ENCODE results near the gene KIFC3.

The KIFC3 gene

GRCh38 chr16:57754354-57755060, 47.8 kb downstream of the KIFC3 start:
- Histone ChIP-seq H4K20me1 (peaks cover 0 to 32% (median 7%) of the 10 kb centered on the region in 11 experiments; a peak in 8 of 22 replicates), H3K9ac (peak overlapping the region in 4 of 11 experiments; percentile 19 to 34 (median 24); a peak in 4 of 22 replicates), H3K9me3 (replicated peaks in 1 of 11) (no peaks in the 10 kb centered on the region), H3K4me3 (no peak overlapping the region), H3K27me3 (no peaks in the 10 kb centered on the region), H3K4me2 (no peak overlapping the region), H3K36me3 (peaks cover 54 to 97% (median 84%) of the 10 kb centered on the region in 11 experiments), H3K4me1 (peaks cover 0 to 42% (median 16%) of the 10 kb centered on the region in 10 experiments; a peak in 15 of 20 replicates), H3K27ac (peak overlapping the region in 4 of 11 experiments; percentile 26 to 43 (median 28); a peak in 4 of 22 replicates)
- TF ChIP-seq Cebpa-rat (IDR thresholded peaks at IDR 0.05), result no peak

- Histone ChIP-seq H3K9ac (peak overlapping the region in 3 of 11 experiments; percentile 19 to 34 (median 23); a peak in 1 of 22 replicates), H3K27me3 (no peaks in the 10 kb centered on the region), H3K36me3 (peaks cover 62 to 97% (median 79%) of the 10 kb centered on the region in 11 experiments), H3K4me3 (no peak overlapping the region), H4K20me1 (peaks cover 0 to 28% (median 7%) of the 10 kb centered on the region in 11 experiments; a peak in 8 of 22 replicates), H3K9me3 (replicated peaks in 1 of 11) (no peaks in the 10 kb centered on the region), H3K4me1 (peaks cover 0 to 36% (median 16%) of the 10 kb centered on the region in 10 experiments; a peak in 15 of 20 replicates), H3K27ac (peak overlapping the region in 2 of 11 experiments; percentile 28 to 43; a peak in 2 of 22 replicates), H3K4me2 (no peak overlapping the region)
- TF ChIP-seq Cebpa-rat (IDR thresholded peaks at IDR 0.05), result no peak
These were observed 48.6 kb downstream of the KIFC3 start for GRCh38 chr16:57753448-57754353.

DNA sequence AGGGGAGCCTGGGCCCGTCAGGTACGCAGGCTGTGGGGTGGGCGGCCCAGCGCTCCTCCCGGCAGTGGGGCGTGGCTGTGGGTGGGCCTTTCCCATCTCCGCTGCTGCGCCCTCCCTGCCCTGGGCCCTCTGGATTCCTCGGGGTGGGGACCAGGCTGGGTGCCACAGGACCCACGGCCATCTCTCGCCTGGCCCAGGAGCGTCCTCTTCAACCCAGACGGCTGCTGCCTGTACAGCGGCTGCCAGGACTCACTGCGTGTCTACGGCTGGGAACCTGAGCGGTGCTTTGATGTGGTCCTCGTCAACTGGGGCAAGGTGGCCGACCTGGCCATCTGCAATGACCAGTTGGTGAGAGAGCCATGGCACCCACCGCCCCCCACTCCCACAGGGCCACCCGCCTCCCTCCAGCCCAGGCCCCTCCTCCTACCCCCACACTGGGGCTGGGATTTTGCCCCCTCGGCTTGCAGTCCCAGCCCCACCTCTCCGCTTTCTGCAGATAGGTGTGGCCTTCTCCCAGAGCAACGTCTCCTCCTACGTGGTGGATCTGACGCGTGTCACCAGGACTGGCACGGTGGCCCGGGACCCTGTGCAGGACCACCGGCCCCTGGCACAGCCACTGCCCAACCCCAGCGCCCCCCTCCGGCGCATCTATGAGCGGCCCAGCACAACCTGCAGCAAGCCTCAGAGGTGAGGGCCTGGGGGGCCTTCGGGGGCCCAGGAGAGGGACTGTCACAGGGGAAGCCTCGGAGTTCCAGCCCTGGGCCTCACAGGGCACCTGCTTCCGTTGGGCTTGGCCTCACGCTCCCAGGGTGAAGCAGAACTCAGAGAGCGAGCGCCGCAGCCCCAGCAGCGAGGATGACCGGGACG, 49.5 kb downstream of the KIFC3 start:
- Histone ChIP-seq H4K20me1 (peaks cover 0 to 21% (median 7%) of the 10 kb centered on the region in 11 experiments; a peak in 8 of 22 replicates), H3K4me1 (peaks cover 0 to 27% (median 14%) of the 10 kb centered on the region in 10 experiments; a peak in 15 of 20 replicates), H3K36me3 (peaks cover 57 to 97% (median 74%) of the 10 kb centered on the region in 11 experiments), H3K4me2 (no peak overlapping the region), H3K27me3 (no peaks in the 10 kb centered on the region), H3K9ac (peak overlapping the region in 1 of 11 experiments; percentile 11; a peak in 1 of 22 replicates), H3K4me3 (no peak overlapping the region), H3K27ac (no peak overlapping the region), H3K9me3 (replicated peaks in 1 of 11) (no peaks in the 10 kb centered on the region)
- no peak for TF ChIP-seq Cebpa-rat (IDR thresholded peaks at IDR 0.05)

DNA sequence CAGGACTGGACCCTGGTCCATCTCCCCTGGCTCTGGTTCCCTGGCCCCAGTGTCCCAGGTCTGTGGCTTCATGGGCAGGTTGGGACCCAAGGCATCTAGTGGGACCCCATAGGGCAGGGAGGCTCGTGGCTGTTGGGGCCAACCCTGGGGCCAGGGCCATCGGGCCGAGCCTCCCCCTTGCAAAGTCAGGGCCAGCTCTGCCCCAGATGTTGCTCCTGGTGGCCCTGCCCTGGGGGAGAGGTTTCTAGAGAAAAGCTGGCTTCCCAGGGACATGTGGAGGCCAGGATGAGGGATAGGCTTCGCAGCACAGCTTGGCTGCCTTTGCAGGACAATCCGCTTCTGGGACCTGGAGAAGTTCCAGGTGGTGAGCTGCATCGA, 50.1 kb downstream of the KIFC3 start:
- H3K4me3 ChIP-seq, result no peak overlapping the region
- 0 out of 22 replicates have a peak overlapping the region, but pooled peaks of 2 of the 11 experiments have one; percentile 11 to 26 for H3K9ac ChIP-seq
- H3K9me3 ChIP-seq (replicated peaks in 1 of 11), result no peaks in the 10 kb centered on the region
- no peaks in the 10 kb centered on the region for H3K27me3 ChIP-seq
- H3K4me1 ChIP-seq, result peaks cover 0 to 21% (median 11%) of the 10 kb centered on the region in 10 experiments; a peak in 15 of 20 replicates
- TF ChIP-seq Cebpa-rat (IDR thresholded peaks at IDR 0.05), result no peak
- peaks cover 58 to 98% (median 76%) of the 10 kb centered on the region in 11 experiments for H3K36me3 ChIP-seq
- no peak overlapping the region for H3K4me2 ChIP-seq
- H4K20me1 ChIP-seq, result peaks cover 0 to 22% (median 3%) of the 10 kb centered on the region in 11 experiments; a peak in 7 of 22 replicates
- peak overlapping the region in 1 of 11 experiments; percentile 29; a peak in 2 of 22 replicates for H3K27ac ChIP-seq

DNA sequence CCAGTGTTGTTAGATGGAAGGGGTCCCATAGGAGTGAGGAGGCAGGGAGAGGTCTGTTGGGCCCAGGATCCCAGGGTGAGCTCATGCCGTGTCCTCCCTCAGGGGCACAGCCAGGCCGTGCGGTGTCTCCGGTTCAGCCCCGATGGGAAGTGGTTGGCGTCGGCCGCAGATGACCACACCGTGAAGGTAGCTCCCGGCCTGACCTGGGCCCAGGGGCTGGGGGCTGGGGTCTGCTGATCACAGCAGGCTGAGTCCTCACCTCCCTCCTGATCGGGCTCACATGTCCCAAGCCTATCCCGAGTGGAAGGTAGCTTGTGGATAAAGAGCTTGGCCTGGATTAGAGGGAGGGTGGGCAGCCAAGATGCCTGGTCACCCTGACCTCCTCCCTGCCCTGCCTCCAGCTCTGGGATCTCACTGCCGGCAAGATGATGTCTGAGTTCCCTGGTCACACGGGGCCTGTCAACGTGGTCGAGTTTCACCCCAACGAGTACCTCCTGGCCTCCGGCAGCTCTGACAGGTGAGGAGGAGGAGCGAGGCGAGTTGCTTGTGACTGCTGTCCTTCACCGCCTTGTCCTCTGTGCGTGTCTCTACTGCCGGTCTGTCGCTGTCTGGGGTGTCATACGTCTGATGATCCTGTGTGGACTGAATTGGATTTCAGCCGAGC, 50.6 kb downstream of the KIFC3 start:
- H3K9ac ChIP-seq, result peak overlapping the region in 2 of 11 experiments; percentile 11 to 26; a peak in 1 of 22 replicates
- H3K27ac ChIP-seq, result peak overlapping the region in 1 of 11 experiments; percentile 29; a peak in 2 of 22 replicates
- H4K20me1 ChIP-seq, result peaks cover 0 to 20% (median under 1%) of the 10 kb centered on the region in 11 experiments; a peak in 6 of 22 replicates
- H3K9me3 ChIP-seq (replicated peaks in 1 of 11), result no peaks in the 10 kb centered on the region
- no peak for TF ChIP-seq Cebpa-rat (IDR thresholded peaks at IDR 0.05)
- H3K27me3 ChIP-seq, result no peaks in the 10 kb centered on the region
- no peak overlapping the region for H3K4me2 ChIP-seq
- peaks cover 0 to 15% (median 10%) of the 10 kb centered on the region in 10 experiments; a peak in 15 of 20 replicates for H3K4me1 ChIP-seq
- H3K36me3 ChIP-seq, result peaks cover 60 to 100% (median 74%) of the 10 kb centered on the region in 11 experiments
- H3K4me3 ChIP-seq, result no peak overlapping the region

- Histone ChIP-seq H3K4me3 (no peak overlapping the region), H3K4me2 (no peak overlapping the region), H3K27ac (peak overlapping the region in 1 of 11 experiments; percentile 29; a peak in 1 of 22 replicates), H3K27me3 (no peaks in the 10 kb centered on the region), H3K4me1 (peaks cover 0 to 14% (median 8%) of the 10 kb centered on the region in 10 experiments; a peak in 16 of 20 replicates), H3K9me3 (replicated peaks in 1 of 11) (no peaks in the 10 kb centered on the region), H3K9ac (peak overlapping the region in 2 of 11 experiments; percentile 9 to 11; a peak in 3 of 22 replicates), H3K36me3 (peaks cover 53 to 98% (median 72%) of the 10 kb centered on the region in 11 experiments), H4K20me1 (peaks cover 0 to 13% (median 0%) of the 10 kb centered on the region in 11 experiments; a peak in 2 of 22 replicates)
- no peak for TF ChIP-seq Cebpa-rat (IDR thresholded peaks at IDR 0.05)
These were observed 51.3 kb downstream of the KIFC3 start for GRCh38 chr16:57750796-57751538.
